B cell (primary cell): Measurements from ENCODE around the gene BTF3.

Experiments used
- EZH2 ChIP-seq: IDR thresholded peaks from 2 replicates; pipeline ENCODE4 v1.6.1; 2012; ENCODE audit warnings: borderline replicate concordance, low read depth, mild to moderate bottlenecking, moderate library complexity, low read length; ENCODE audit not compliant: insufficient read depth, poor library complexity, severe bottlenecking
- TF ChIP-seq, protein P1 (sequence below): fragments of 200-600 bp; IDR thresholded peaks from one replicate; pipeline ENCODE4 v1.8.0; 2022; ENCODE audit warnings: antibody characterized with exemption, mild to moderate bottlenecking

DNA sequence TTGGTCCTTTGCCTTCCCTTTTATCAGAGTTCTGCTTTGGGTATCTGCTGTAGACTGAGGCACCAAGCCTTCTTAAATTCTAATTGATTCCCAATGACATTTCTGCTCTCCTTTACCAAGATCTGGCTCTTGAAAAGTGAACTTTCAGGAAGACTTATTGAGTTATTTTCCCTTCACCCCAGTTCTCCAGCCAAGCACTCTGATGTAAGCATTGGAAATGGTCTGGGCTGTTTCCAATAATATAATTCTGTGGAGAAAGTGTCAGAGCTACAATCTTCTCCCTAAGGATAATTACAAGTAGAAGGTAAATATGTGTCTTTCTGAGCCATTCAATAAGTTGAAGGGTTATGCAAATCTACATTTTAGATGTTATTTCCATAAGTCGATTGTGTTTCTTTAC lies 30.8 kb downstream of the BTF3 start:
- TF ChIP-seq EZH2: no peak
- TF ChIP-seq, protein P1, sequence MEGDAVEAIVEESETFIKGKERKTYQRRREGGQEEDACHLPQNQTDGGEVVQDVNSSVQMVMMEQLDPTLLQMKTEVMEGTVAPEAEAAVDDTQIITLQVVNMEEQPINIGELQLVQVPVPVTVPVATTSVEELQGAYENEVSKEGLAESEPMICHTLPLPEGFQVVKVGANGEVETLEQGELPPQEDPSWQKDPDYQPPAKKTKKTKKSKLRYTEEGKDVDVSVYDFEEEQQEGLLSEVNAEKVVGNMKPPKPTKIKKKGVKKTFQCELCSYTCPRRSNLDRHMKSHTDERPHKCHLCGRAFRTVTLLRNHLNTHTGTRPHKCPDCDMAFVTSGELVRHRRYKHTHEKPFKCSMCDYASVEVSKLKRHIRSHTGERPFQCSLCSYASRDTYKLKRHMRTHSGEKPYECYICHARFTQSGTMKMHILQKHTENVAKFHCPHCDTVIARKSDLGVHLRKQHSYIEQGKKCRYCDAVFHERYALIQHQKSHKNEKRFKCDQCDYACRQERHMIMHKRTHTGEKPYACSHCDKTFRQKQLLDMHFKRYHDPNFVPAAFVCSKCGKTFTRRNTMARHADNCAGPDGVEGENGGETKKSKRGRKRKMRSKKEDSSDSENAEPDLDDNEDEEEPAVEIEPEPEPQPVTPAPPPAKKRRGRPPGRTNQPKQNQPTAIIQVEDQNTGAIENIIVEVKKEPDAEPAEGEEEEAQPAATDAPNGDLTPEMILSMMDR: no peak
